AG09319 (cell line): Measurements from ENCODE around the gene TRIM44.

Experiments
- DNase-seq: peaks from one replicate; pipeline ENCODE4 v3.0.0-alpha.2; 2010; ENCODE audit warnings: low read depth; ENCODE audit errors: extremely low read depth
- TF ChIP-seq, protein P1 (sequence below): IDR thresholded peaks from 2 replicates; pipeline ENCODE4 v1.5.1; 2011; ENCODE audit warnings: low read depth, mild to moderate bottlenecking, inconsistent platforms, low read length, moderate library complexity

Gene TRIM44

DNA sequence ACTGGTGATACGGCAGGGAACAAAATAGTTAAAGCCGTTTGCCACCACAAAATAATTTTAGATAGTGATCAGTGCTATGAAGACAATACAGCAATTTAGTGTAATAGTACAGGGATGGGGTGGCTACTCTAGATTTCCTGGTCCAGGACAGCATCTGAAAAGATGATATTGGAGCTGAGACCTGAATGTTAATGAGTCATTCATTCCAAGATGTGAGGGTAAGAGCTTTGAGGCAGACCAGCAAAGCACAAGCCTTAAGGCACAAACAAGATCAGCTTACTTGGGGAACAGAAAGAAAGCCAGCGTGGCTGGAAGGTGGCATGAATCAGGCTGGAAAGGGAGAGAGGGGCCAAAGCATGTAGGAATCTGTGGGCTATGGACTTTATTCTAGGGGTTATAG lies 132.3 kb downstream of the TRIM44 start:
- TF ChIP-seq, protein P1, sequence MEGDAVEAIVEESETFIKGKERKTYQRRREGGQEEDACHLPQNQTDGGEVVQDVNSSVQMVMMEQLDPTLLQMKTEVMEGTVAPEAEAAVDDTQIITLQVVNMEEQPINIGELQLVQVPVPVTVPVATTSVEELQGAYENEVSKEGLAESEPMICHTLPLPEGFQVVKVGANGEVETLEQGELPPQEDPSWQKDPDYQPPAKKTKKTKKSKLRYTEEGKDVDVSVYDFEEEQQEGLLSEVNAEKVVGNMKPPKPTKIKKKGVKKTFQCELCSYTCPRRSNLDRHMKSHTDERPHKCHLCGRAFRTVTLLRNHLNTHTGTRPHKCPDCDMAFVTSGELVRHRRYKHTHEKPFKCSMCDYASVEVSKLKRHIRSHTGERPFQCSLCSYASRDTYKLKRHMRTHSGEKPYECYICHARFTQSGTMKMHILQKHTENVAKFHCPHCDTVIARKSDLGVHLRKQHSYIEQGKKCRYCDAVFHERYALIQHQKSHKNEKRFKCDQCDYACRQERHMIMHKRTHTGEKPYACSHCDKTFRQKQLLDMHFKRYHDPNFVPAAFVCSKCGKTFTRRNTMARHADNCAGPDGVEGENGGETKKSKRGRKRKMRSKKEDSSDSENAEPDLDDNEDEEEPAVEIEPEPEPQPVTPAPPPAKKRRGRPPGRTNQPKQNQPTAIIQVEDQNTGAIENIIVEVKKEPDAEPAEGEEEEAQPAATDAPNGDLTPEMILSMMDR, result no peak
- DNase-seq, result peak; percentile 30

GRCh38 chr11:35796562-35796961 lies 134.0 kb downstream of the TRIM44 start:
- TF ChIP-seq, protein P1, result no peak
- no peak for DNase-seq

DNA sequence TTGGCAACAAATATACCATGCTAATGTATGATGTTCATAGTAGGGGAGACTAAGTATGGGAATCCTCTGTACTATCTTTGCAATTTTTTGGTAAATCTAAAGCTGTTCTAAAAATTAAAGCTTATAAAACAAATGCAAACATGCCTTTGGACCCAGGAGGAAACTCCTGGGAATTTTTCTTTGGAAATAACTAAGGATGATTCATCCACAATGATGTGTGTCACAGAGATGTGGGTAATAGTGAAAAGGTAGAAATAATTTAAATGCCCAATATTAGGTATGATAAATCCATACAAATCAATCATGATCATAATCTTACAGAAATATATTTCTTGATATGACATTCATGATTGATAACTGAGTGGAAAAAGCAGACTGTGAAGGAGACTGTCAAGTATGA lies 135.8 kb downstream of the TRIM44 start:
- TF ChIP-seq, protein P1, result no peak
- no peak for DNase-seq

GRCh38 chr11:35798983-35799382 lies 136.4 kb downstream of the TRIM44 start:
- TF ChIP-seq, protein P1, result no peak
- DNase-seq, result no peak

- DNase-seq, result no peak
- TF ChIP-seq, protein P1, result no peak
These were observed 137.1 kb downstream of the TRIM44 start for GRCh38 chr11:35799655-35800054.

DNA sequence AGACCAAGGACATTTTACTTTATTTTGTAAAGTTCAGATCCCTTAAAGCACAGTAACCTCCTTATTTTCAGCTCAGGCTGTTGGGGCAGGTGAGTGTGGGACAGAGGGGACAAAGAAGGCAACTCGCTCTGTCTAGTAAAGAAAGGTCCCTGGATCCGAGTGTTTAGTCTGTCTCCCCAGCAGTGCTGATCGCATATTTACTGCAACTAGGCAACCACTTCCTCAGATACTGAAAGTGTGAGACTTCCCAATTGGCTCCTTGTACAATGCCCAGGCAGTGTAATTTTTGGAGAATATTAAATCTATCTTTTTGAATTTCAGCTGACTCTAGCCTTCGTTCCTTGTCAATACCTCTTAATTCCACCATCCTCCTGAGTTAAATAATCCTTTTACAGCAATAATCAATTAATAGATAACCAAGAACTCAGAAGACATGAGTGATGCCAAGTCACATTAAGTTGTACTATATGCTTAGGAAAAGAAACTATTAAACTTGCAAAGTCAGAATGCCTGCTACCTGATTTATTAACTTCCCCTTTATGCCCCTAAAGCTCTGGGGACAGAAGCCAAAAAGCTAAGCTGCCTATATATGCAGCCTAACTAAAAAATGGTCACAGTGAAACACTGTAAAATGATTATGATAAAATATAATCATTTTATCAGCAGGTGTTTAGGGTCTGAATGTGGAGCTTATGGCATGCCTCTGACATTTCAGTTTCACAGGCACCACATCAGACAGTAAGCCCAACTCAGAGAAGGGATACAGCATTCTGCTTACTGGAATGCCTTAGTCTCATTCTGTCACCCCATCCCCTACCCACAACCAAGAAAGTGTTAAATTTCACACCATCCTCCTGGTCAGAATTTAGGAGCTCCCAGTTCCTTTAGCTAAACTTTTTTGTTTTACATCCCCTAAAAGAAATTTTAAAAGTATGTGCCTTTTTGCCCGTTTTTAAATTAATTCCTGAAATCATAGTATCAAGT lies 138.7 kb downstream of the TRIM44 start:
- TF ChIP-seq, protein P1, result no peak

GRCh38 chr11:35802221-35802620 lies 139.6 kb downstream of the TRIM44 start:
- DNase-seq, result no peak
- TF ChIP-seq, protein P1, result no peak

More for the DNA sequence above, 138.7 kb downstream of the TRIM44 start:
- no peak for DNase-seq
